GM19023 (cell line): ENCODE results near the gene KRT74.

ENCODE experiments used
- ATAC-seq: cut with Tn5 transposase; IDR thresholded peaks from one replicate; pipeline ENCODE4 v1.9.1; 2021; ENCODE audit warnings: mild to moderate bottlenecking, moderate library complexity; ENCODE audit not compliant: unreplicated experiment

Gene KRT74

DNA sequence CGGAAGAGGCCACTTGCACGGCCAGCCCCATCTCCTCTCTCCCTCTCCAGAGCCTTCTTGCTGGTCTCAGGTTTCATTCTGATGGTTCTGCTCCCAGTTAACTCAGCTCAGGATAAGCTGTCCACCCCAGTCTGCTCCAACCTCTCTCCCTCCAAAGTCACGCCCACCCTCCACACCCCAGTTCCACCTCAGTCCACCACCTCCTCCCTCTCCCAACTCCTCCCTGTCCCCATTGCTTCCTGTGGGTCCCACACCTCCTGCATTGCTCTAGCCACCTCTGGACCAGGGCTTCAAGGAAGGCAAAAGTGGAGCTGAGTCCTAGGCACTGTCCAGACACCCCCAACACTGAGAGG is 33.8 kb downstream of the KRT74 start:
- no peak for ATAC-seq

- ATAC-seq: no peak
These were observed 34.4 kb downstream of the KRT74 start for GRCh38 chr12:52539083-52539820.

GRCh38 chr12:52537101-52537500 is 36.5 kb downstream of the KRT74 start:
- ATAC-seq: no peak

- no peak for ATAC-seq
These were observed 38.1 kb downstream of the KRT74 start for GRCh38 chr12:52535574-52535973.

DNA sequence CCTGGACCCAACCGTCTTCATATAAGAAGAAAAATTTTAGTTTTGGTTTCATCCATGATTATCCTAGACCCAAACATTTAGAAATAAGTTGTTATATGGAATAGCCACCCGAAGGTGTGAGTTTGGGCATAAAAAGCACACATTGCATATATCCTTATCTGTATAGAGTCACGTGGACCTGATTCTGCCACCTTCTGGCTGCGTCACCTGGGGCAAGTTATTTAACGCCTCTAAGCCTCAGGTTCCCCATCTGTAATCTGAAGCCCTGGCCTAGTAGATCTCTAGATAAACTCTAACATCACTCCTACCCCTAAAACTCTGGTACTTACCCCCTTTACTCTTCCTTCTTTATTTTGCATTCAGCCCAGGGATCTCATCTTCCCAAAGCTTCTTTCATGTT is 39.2 kb downstream of the KRT74 start:
- no peak for ATAC-seq

- ATAC-seq: no peak
These were observed 39.8 kb downstream of the KRT74 start for GRCh38 chr12:52533686-52534470.

DNA sequence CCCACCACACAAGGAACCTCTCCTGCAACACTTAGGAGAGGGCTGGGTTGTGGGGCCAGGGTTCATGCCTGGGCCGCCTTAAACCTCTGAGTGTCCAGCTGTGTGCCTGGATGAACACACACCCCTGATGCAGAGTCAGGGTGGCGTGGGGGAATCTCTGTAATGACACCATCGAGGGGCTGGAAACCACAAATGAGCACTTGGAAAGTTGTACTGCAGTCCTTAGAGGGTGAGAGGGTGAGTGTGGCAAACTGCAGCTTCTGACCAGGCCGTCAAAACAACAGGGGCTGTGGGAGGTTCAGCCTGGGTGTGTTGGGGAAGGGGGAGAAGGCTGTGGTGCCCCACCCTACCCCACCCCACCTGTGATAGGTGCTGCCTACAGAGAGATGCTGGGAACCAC is 41.0 kb downstream of the KRT74 start:
- no peak for ATAC-seq

GRCh38 chr12:52531566-52532300 is 41.9 kb downstream of the KRT74 start:
- ATAC-seq: no peak

DNA sequence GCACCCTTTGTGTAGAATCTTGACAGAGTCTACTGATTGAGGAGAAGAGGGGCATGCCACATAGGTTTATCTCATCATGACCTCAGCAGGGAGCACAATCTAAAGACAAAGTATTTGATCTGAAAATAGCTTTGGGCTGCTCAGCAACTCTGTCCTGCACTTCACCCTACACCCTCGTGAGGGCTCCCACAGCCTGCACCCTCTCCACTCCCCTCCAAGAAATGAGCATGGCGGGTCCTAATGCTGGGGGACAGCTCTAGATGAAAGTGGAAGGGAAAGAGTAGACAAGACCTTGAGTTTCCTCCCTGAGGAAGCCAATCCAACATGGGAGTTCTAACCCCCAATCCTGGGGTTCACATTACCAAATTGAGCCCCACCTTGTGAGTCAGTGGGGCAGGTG is 42.7 kb downstream of the KRT74 start:
- ATAC-seq: no peak

- no peak for ATAC-seq
These were observed 43.3 kb downstream of the KRT74 start for GRCh38 chr12:52530366-52530765.

- no peak for ATAC-seq
These were observed 43.8 kb downstream of the KRT74 start for GRCh38 chr12:52529846-52530245.

GRCh38 chr12:52529417-52529816 is 44.2 kb downstream of the KRT74 start:
- no peak for ATAC-seq

GRCh38 chr12:52528641-52529143 is 45.0 kb downstream of the KRT74 start:
- ATAC-seq: no peak

DNA sequence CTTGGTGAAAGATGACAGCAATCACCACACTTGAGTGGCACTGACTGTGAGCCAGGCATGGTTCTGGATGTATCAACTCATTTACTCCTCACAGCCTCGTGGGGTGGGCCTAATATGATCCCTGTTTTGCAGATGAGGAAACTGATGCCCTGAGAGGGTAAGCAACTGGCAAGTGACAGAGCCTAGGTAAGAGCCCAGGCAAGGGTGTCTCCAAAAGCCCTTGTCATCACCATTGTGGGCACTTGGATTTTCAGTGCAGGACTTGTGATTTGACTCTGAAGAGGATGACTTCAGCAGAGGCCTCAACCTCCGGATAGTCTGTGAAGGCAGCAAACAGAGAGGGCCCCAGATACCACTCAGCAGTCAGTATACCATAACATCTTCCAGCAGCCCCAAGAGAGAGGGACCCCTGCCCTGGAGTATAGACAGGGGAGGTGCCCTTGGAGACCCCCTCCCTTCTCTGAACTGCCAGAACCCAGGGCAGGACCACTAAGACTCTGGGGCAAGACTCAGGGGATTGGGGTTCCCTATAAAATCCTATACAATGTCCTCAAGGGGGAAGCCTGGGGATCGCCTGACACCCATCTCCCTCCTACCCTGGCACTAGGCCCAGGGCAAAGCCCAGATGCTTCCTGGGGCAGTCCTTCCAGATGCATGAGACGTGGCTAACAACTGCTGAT is 46.4 kb downstream of the KRT74 start:
- no peak for ATAC-seq

- no peak for ATAC-seq
These were observed 47.1 kb downstream of the KRT74 start for GRCh38 chr12:52526511-52526951.

DNA sequence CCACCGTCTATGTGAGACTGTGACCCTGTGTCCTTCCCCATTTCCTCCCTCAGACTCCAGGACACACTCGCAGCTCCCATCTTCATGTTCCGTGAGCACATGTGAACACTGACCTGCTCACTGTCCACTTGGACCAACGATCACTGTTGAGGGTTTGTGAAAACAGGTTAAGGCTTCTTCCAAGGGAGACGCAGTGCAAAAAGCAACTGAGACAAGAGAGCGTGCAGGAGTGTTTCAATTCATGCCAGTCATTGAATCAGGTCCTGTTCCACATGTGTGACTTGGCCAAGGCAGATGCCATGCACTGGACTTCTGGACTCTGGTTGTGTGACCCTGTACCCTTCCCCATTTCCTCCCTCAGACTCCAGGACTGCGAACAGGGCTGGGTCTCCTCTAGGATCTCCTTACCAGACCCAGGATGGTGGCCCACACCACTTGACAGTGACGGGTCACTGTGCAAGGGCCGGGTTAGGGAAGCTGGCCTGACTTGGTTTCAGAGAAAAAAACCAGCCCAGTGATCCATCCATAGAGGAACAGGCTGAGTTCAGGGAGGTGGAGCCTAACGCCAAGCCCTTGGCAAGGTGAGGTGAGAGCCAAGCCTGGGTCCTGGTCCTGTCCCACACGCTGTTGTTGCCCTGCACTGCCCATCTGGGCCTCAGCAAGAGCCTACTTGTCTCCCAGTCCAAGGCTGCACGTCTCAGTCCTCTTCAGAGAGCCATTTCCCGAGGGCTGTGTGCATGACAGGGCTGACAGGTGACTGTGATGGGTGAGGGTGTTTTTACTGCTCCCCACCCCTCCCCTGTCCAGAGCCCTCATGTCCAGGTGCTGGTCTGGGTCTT is 47.8 kb downstream of the KRT74 start:
- ATAC-seq: no peak

- no peak for ATAC-seq
These were observed 48.6 kb downstream of the KRT74 start for GRCh38 chr12:52524898-52525591.

DNA sequence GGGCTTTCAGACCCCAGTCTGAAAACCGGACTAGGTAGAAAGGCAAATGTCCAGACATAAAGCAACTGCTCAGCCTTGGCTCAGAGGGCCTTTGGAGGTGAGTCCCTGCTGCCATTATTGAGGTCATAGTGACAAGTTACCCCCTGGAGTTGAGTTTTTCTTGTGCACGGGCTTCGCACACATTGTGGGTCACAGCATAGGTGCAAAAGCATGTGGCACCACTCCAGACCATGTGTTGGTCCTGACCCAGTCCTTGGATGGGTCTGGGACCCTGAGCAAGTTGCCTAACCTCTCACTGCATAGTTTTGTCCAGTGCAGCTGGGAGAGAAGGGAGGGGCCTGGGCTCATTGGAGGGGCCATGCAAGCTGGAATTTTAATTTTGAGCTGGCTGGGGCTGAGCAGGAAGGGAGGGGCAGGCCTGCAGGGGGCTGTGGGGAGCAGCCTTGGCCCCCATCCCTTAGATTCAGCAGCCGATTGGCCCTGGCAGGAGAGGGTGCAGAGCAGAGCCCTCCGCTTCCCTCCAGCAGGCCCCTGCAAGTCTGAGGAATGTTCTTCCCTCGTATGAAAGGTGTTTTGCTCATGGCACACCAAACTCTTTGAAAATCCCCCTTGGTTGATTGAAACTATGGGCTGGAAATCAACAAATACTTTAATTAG is 49.3 kb downstream of the KRT74 start:
- ATAC-seq: no peak

- no peak for ATAC-seq
These were observed 49.8 kb downstream of the KRT74 start for GRCh38 chr12:52523824-52524223.
